ENCODE results near the gene MLLT3. TPM values are rescaled to one million over a fixed set of nuclear protein-coding genes. Genes with fewer than 3 reads are reported as not detected.
"Not testable (repeated sequence)": the region's sequence is repeated elsewhere in the genome, so short reads cannot be mapped to it uniquely, and the experiment has no call there.

The MLLT3 gene
- total RNA-seq, 1 donor, result 84.6 TPM

- no peak for DNase-seq (ENCODE audit: low read depth in 2 of 3, low spot score in 2 of 3)
Measured at GRCh38 chr9:20599195-20599594, 23.1 kb downstream of the MLLT3 start.

GRCh38 chr9:20598367-20598766 lies 23.9 kb downstream of the MLLT3 start:
- DNase-seq (ENCODE audit: low read depth in 2 of 3, low spot score in 2 of 3), result no peak

GRCh38 chr9:20597862-20598261 lies 24.4 kb downstream of the MLLT3 start:
- DNase-seq (ENCODE audit: low read depth in 2 of 3, low spot score in 2 of 3), result no peak

- no peak for DNase-seq (ENCODE audit: low read depth in 2 of 3, low spot score in 2 of 3)
Measured at GRCh38 chr9:20594608-20595007, 27.7 kb downstream of the MLLT3 start.

- DNase-seq (ENCODE audit: low read depth in 2 of 3, low spot score in 2 of 3), result no peak
Measured at GRCh38 chr9:20593537-20593936, 28.8 kb downstream of the MLLT3 start.

GRCh38 chr9:20593105-20593504 lies 29.2 kb downstream of the MLLT3 start:
- no peak for DNase-seq (ENCODE audit: low read depth in 2 of 3, low spot score in 2 of 3)

- DNase-seq (ENCODE audit: low read depth in 2 of 3, low spot score in 2 of 3), result no peak
Measured at GRCh38 chr9:20592673-20593072, 29.6 kb downstream of the MLLT3 start.

- DNase-seq (ENCODE audit: low read depth in 2 of 3, low spot score in 2 of 3), result no peak
Measured at GRCh38 chr9:20591223-20591622, 31.1 kb downstream of the MLLT3 start.

- DNase-seq (ENCODE audit: low read depth in 2 of 3, low spot score in 2 of 3), result no peak
Measured at GRCh38 chr9:20584968-20585643, 37.2 kb downstream of the MLLT3 start.

- not testable (repeated sequence) for DNase-seq (ENCODE audit: low read depth in 2 of 3, low spot score in 2 of 3)
Measured at GRCh38 chr9:20583088-20583487, 39.2 kb downstream of the MLLT3 start.

GRCh38 chr9:20582150-20582549 lies 40.1 kb downstream of the MLLT3 start:
- no peak for DNase-seq (ENCODE audit: low read depth in 2 of 3, low spot score in 2 of 3)

- no peak for DNase-seq (ENCODE audit: low read depth in 2 of 3, low spot score in 2 of 3)
Measured at GRCh38 chr9:20580673-20581072, 41.6 kb downstream of the MLLT3 start.

- DNase-seq (ENCODE audit: low read depth in 2 of 3, low spot score in 2 of 3), result peak in 1 of 3 donors; percentile 31
Measured at GRCh38 chr9:20579524-20580314, 42.6 kb downstream of the MLLT3 start.

GRCh38 chr9:20573023-20573422 lies 49.3 kb downstream of the MLLT3 start:
- DNase-seq (ENCODE audit: low read depth in 2 of 3, low spot score in 2 of 3), result no peak

GRCh38 chr9:20570756-20571155 lies 51.5 kb downstream of the MLLT3 start:
- DNase-seq (ENCODE audit: low read depth in 2 of 3, low spot score in 2 of 3), result no peak

- DNase-seq (ENCODE audit: low read depth in 2 of 3, low spot score in 2 of 3), result no peak
Measured at GRCh38 chr9:20570087-20570486, 52.2 kb downstream of the MLLT3 start.

- no peak for DNase-seq (ENCODE audit: low read depth in 2 of 3, low spot score in 2 of 3)
Measured at GRCh38 chr9:20569525-20569924, 52.8 kb downstream of the MLLT3 start.

GRCh38 chr9:20568400-20568799 lies 53.9 kb downstream of the MLLT3 start:
- no peak for DNase-seq (ENCODE audit: low read depth in 2 of 3, low spot score in 2 of 3)

GRCh38 chr9:20566401-20566800 lies 55.9 kb downstream of the MLLT3 start:
- DNase-seq (ENCODE audit: low read depth in 2 of 3, low spot score in 2 of 3), result no peak

GRCh38 chr9:20564650-20565049 lies 57.6 kb downstream of the MLLT3 start:
- DNase-seq (ENCODE audit: low read depth in 2 of 3, low spot score in 2 of 3), result no peak

GRCh38 chr9:20563917-20564316 lies 58.4 kb downstream of the MLLT3 start:
- no peak for DNase-seq (ENCODE audit: low read depth in 2 of 3, low spot score in 2 of 3)

- no peak for DNase-seq (ENCODE audit: low read depth in 2 of 3, low spot score in 2 of 3)
Measured at GRCh38 chr9:20562051-20562450, 60.2 kb downstream of the MLLT3 start.

Data from hematopoietic multipotent progenitor cell (in vitro differentiated cells).